NCI-H1436 (cell line): ENCODE results near the gene EDNRB.
"Not testable (repeated sequence)": the region's sequence is repeated elsewhere in the genome, so short reads cannot be mapped to it uniquely, and the experiment has no call there.

Source experiments
- DNase-seq: peaks from one replicate; lab custom pipeline; 2025; lab: John Stamatoyannopoulos, UW

EDNRB gene

GRCh38 chr13:77918391-77919245 is at the start of gene EDNRB:
Gene EDNRB, minus strand, starts transcription at chr13:77918831. Its CDS starts 258 bp downstream, at chr13:77918573.
- DNase-seq: no peak

GRCh38 chr13:77966671-77967070 is 48.0 kb upstream of the EDNRB start:
- no peak for DNase-seq

- no peak for DNase-seq
Observed at GRCh38 chr13:77952737-77953136, 34.1 kb upstream of the EDNRB start.

GRCh38 chr13:77952276-77952675 is 33.6 kb upstream of the EDNRB start:
- DNase-seq: no peak

- DNase-seq: no peak
Observed at GRCh38 chr13:77946522-77946921, 27.9 kb upstream of the EDNRB start.

GRCh38 chr13:77935063-77935462 is 16.4 kb upstream of the EDNRB start:
- DNase-seq: not testable (repeated sequence)

GRCh38 chr13:77930430-77930829 is 11.8 kb upstream of the EDNRB start:
- DNase-seq: no peak

GRCh38 chr13:77928909-77929308 is 10.3 kb upstream of the EDNRB start:
- DNase-seq: no peak

GRCh38 chr13:77925616-77926015 is 7.0 kb upstream of the EDNRB start:
- DNase-seq: no peak

- no peak for DNase-seq
Observed at GRCh38 chr13:77919921-77920294, 1.3 kb upstream of the EDNRB start.

- no peak for DNase-seq
Observed at GRCh38 chr13:77919246-77919920, 752 bp upstream of the EDNRB start.

GRCh38 chr13:77916488-77916887 is 2.1 kb downstream of the EDNRB start:
- no peak for DNase-seq

- DNase-seq: no peak
Observed at GRCh38 chr13:77915686-77916085, 2.9 kb downstream of the EDNRB start.

GRCh38 chr13:77913003-77913402 is 5.6 kb downstream of the EDNRB start:
- DNase-seq: no peak

GRCh38 chr13:77911751-77912150 is 6.9 kb downstream of the EDNRB start:
- no peak for DNase-seq

- no peak for DNase-seq
Observed at GRCh38 chr13:77909827-77910226, 8.8 kb downstream of the EDNRB start.

- DNase-seq: no peak
Observed at GRCh38 chr13:77908531-77908930, 10.1 kb downstream of the EDNRB start.

GRCh38 chr13:77907666-77908341 is 10.8 kb downstream of the EDNRB start:
- no peak for DNase-seq

- no peak for DNase-seq
Observed at GRCh38 chr13:77904031-77904430, 14.6 kb downstream of the EDNRB start.

GRCh38 chr13:77903435-77903834 is 15.2 kb downstream of the EDNRB start:
- DNase-seq: no peak

GRCh38 chr13:77902319-77902963 is 16.2 kb downstream of the EDNRB start:
- DNase-seq: no peak

- DNase-seq: no peak
Observed at GRCh38 chr13:77898097-77898496, 20.5 kb downstream of the EDNRB start.
